Colon (tissue), 2 donors: ENCODE results near the gene LSM12.
"Not testable (repeated sequence)": the region's sequence is repeated elsewhere in the genome, so short reads cannot be mapped to it uniquely, and the experiment has no call there.

ENCODE experiments used
- FAIRE-seq: peaks from 2 replicates; lab custom pipeline; 2012; peaks lifted over from hg19 to GRCh38; lab: Jason Lieb, UNC
- donor health status: control.
- donor health status: control.

Gene LSM12

DNA sequence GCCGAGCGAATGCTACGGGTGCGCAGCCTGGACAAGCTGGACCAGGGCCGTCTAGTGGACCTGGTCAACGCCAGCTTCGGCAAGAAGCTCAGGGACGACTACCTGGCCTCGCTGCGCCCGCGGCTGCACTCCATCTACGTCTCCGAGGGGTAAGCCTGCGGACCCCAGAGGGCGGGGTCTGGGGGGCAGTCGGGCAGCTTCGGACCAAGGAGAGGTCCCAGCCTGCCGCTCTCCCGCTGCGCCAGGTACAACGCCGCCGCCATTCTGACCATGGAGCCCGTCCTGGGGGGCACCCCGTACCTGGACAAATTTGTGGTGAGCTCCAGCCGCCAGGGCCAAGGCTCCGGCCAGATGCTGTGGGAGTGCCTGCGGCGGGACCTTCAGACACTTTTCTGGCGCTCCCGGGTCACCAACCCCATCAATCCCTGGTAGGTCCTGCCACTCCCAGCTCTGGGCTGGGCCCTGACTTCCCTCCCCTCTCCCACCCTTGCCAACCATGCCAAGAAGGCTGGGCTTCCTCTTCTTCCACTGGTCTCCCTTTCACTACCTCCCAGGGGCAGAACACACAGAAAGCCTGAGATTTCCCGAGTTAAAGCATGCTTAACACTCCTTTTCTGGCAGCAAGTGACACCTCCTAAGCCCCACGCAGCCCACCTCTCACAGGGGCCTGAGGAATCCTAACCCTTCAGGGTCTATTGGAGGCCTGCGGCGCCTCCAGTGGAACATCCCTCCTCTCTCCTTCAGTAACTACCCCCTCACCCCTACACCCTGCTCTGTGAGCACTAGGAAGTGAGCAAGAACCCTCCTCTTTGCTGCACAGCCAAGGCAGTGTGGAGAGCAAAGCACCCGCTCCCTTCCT lies 58.9 kb downstream of the LSM12 start:
- FAIRE-seq: no peak

DNA sequence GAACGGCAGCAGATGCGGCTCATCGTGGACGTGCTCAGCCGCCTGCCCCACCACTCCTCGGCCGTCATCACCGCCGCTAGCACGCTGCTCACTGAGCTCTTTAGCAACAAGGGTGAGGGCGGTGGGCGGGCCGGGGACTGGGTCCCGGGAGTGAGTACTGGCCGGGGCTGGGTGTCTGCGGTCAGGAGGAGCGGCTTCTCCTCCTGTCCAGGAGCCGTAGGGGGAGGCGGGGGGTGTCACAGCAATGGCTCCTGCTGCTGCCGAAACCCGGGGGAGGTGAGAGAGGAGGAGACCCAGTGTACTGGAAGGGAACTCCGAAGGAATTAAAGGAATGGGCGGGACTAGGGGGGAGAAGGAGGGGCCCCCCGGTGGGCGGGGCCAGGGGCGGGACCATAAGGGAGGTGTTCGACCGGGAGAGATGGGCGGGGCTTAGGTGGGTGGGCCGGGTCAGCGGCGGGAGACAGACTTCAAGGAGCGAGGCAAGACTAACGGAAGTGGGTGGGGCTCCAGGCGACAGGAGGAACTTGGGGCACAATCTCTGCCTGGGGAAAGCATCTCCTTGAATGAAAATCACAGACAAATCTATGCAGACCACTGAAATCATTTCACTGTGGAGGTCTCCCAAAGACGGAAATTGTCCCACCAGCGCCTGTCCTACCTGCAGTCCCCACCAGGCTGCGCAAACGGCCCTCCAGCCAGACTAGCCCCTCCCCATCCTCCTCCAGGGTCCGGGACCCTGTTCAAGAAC lies 59.7 kb downstream of the LSM12 start:
- FAIRE-seq: no peak

DNA sequence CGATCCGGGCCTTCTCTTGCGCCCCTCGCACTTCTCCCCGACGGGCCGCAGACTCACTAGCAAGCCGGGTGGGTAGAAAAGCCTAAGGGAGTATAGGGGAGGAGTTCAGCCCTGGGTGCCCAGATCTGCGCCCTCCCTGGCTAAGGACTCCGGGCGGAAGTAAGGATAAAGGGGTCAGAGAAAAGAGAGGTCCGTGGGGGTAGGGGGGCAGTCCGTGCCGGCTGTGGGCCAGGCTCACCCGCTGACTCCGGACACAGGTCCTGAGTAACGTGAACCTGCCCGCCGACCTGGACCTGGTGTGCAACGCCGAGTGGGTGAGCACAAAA lies 60.2 kb downstream of the LSM12 start:
- FAIRE-seq: no peak

DNA sequence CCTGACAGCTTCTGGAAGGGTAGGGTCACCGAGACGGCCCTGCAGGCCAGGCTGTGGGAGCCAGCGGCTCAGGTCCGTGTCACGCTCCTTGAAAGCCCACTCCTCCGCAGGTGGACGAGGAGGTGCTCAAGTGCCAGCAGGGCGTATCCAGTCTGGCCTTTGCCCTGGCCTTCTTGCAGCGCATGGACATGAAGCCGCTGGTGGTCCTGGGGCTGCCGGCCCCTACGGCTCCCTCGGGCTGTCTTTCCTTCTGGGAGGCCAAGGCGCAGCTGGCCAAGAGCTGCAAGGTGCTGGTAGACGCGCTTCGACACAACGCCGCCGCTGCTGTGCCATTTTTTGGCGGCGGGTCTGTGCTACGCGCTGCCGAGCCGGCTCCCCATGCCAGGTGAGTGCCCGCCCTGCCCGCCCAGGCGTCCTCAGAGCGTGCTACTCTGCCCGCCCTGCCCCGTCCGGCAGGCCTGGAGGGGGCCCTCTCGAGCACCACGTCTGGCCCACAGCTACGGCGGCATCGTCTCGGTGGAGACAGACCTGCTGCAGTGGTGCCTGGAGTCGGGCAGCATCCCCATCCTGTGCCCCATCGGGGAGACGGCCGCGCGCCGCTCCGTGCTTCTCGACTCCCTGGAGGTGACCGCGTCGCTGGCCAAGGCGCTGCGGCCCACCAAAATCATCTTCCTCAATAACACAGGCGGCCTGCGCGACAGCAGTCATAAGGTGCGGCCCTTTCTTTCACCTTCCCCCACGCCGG lies 60.8 kb downstream of the LSM12 start:
- no peak for FAIRE-seq

DNA sequence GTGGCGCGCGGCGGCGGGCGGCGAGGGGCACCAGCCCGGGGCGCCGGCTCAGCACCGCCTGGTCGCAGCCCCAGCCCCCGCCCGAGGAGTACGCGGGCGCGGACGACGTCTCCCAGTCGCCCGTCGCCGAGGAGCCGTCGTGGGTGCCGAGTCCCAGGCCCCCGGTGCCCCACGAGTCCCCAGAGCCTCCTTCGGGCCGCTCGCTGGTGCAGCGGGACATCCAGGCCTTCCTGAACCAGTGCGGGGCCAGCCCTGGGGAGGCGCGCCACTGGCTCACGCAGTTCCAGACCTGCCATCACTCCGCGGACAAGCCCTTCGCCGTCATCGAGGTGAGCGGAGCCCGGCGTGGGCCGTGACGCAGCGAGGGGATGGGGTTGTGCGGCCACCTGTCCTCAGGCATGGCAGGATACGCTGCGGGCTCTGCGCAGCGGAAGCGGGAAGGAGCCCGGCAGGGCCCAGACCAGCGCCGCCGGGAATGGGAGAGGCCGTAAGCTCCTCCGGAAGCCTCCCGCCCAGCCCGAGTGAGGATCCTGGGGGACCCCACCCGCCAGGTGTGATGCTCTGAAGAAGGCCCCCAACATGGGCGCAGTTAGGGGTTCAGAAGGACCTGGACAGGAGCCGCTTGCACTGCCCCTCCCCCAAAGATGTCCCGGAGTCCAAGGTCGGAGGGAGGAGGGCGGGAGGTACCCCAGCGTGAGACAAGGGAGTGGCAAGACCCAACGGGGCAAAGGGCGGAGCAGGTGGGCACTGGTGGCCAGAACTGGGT lies 61.5 kb downstream of the LSM12 start:
- no peak for FAIRE-seq

DNA sequence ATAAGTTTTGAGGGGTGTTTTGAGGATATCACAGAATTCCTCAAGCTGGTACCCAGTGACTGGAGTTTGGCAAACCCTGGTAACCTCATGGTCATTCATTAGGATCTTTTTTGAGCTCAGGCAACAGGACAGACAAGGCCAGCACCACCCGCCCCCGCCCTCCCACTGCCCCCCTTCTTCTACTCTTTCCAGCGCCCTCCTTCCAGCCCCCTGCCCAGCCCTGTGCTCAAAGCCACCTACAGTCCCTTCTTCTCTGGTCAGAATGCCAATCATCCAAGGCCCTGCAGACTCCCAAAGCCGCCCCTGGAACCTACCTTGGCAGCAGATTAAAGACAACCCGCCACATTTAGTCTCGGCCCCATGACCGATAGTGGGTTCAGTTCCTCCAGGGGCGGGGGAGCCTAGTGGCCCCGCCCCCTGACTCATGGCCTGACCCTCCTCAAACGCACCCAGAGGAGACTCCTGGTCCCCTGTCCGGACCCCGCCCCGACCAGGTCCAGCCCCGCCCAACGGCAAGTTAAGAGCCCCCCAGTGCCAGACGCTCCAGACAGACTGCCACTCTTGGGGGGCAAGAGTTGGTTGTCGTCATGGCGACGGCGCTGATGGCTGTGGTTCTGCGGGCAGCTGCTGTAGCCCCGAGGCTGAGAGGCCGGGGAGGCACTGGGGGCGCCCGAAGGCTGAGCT lies 62.3 kb downstream of the LSM12 start, which contains the start of gene NAGS:
TSS of gene NAGS (plus strand) at position 546 of the 684 bp plus-strand sequence. CDS start at position 588, 42 bp downstream.
- FAIRE-seq: no peak

DNA sequence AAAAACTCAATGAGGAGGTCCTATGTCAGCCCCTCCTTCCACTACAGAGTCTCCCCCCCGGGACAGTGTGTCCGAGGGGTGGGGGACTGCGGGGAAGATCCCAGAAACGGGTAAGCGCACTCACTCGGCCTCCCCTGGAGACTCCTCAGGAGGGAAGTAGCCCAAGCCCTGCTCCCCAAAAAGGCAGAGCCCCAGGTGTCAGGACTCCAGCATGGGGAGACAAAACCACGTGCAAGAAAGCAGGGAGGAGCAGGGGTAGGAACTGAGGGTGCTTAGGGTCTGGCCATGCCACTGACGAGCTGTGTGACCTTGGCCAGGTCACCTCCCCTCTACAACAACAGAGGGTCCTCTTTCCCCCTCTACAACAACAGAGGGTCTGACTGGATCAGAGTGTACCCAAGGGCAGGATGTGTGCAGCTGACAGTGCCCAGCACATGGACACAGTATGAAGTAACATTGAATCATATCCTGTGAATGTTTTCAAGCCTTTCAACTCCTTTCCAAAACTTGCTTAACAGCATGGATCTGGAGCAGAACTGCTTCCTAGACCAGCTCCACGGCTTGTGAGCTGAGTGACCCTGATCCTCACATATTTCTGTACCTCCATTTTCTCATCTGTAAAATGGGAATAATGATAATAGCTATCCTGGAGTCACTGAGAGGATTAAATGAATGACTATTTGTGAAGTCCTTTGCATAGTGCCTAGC lies 64.2 kb downstream of the LSM12 start:
- FAIRE-seq: no peak

DNA sequence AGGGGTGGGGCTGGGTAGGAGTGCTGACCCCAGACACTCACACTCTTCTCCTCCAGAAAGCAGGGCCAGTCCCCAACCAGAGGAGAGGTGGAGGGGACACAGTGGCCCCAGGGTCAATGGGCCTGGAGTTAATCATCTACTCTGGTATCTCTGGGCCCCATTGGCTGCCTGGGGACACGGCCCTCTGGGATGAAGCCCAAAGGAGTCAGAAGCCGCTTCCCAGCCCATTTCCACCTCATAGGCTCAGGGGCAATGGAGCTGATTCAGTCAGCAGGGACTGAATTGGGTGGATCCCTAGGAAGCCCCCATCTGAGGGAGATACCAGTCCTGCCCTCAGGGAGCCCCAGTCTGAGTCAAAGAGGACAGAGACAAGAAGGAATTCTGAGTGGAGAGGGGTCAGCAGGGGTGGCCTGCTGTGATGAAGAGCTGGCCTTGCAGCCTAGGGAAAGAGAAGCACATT lies 65.0 kb downstream of the LSM12 start:
- FAIRE-seq: no peak

DNA sequence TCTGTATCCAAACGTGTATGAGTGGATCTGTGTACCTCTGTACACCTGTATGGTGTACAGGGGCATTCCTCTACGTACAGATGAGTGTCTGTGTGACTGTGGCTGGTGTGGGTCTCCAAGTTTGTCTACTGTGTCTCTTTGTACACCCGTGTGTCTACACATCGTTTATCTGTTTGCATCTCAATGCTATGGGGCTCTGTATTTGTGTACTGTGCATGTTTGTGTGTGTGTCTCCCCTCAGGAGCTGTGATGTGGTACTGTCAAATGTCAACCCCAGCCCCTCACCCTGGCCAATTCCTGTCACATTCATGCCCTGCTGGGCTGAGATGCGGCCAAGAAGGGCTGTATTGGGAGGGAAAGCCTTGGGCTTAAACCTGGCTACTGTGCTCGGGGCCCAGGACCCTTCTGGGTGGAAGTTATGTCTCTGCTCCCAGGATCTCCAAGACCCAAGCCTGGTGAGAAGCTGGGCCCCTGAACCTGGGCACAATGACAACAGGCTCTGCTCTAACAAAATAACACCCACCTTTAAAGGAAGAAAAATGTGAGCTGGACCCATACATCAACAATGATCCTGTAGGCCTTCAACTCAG lies 65.5 kb downstream of the LSM12 start:
- FAIRE-seq: no peak

DNA sequence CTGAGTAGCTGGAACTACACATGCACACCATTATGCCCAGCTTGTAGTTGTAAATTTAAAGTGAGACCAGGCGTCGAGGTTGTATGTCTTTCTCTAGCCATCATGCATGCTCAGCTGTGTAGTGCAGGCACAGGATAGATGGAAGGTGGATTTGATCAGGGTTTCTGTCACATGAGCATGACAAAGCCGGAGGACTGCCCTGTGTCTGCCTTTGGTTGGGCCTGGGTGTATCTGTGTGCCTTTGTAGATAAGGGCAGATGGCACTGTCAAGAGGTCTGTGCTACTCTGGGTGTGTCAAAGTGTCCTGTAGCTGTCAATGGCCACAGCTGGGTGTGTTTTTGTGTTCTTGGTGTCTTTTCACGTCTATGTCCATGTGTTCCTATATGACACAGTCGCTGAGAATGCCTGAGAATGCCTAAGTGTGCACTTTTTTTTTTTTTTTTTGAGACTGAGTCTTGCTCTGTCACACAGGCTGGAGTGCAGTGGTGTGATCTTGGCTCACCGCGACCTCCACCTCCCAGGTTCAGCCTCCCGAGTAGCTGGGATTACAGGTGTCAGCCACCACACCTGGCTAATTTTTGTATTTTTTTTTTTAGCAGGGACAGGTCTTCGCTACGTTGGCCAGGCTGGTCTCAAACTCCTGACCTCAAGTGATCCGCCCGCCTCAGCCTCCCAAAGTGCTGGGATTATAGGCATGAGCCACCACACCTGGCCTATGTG lies 66.2 kb downstream of the LSM12 start:
- FAIRE-seq: no peak

DNA sequence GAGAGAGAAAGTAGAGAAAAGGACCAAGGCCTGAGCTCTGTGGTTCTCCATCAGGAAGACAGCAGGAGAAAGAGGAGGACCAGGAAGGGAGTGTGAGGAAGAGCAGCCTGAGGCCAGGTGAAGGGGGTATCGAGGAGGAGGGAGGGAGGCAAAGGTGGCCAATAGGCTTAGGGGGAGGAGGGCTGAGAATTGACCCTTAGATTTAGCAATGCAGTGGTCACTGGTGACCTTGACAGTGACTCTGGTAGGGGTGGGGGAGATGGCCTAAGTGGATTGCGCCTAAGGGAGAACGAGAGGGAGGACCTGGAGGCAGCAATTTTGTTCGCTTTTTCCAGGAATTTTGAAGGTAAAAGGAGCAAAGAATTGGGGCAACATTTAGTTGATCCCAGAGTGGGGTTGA lies 67.4 kb downstream of the LSM12 start:
- FAIRE-seq: no peak

DNA sequence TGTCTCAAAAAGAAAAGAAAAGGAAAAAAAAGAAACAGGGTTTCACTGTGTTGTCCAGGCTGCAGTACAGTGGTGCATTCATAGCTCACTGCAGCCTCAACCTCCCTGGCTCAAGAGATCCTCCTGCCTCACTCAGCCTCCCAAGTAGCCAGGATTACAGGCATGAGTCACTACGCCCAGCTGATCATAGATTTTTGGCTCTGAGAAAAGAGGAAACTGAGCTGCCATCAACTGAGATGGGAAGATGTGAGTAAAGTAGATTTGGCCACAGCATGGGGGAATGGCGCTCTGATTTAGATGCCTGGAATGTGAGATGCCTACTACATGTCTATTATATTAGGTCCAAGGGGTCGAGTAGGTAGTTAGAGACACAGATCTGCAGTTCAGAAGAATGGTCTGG lies 67.9 kb downstream of the LSM12 start:
- no peak for FAIRE-seq

DNA sequence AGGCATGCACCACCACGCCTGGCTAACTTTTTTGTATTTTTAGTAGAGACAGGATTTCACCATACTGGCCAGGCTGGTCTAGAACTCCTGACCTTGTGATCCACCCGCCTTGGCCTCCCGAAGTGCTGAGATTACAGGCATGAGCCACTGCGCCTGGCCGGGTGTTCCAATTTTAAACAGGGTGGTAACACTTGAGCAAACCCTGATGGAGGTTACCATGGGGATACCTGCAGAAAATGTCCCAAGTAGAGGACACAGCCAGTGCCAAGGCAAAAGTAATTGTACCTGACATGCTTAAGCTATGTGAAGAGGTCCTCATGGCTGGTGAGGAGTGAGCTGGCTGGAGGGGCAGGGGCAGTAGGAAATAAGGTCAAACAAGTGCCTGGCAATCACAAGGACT lies 69.3 kb downstream of the LSM12 start:
- FAIRE-seq: not testable (repeated sequence)

DNA sequence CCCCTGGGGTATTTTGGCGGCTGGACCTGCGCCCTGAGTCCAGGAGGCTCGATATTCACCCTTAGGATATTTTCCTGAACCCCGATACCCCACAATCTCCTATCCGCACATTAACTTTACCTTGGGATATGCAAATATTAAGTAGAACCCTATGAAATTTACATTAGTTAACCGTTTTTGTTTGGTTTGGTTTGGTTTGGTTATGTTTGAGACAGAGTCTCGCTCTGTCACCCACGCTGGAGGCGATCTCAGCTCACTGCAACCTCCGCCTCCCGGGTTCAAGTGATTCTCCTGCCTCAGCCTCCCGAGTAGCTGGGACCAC lies 71.4 kb downstream of the LSM12 start:
- no peak for FAIRE-seq

DNA sequence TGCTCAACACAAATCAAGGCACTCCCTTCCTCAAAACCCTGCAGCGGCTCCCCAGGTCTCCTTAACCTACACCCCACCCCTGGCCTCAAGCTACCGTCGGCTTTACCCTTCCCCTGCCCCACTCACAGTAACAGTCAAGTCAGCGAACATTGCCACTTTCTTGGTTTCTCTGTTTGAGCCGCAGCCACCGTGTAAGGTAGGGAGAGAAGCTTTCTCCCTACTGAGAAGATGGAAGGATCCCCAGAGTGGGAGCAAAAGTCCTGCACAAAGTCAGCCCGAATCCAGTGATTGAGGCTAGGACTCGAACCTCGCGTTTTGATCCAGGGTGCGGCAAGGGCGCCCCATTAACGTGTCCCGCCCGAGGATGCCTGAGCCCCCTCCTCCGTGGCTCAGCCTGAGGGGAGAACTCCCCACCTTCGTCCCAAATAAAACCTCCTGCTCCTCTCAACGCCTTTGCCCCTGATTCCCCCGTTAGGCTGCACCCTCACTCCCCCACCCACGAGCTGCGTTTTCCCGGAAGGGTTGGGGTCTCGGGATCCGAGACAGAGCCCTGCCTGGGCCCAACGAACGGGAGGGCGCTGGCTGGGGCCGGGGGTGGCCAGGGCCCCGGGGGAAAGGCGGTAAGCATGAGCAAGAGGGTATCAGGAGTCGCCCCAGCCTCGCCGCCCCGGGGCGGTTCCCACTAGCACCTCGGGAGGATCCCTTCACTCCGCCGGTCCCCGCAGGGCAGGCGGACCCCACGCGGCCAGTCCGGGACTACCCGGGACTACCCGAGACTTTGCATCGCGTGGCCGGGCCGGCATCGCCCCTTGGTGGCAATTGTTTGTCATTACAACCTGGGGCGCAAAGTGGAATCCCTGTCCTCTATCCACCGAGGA lies 72.0 kb downstream of the LSM12 start:
- no peak for FAIRE-seq

DNA sequence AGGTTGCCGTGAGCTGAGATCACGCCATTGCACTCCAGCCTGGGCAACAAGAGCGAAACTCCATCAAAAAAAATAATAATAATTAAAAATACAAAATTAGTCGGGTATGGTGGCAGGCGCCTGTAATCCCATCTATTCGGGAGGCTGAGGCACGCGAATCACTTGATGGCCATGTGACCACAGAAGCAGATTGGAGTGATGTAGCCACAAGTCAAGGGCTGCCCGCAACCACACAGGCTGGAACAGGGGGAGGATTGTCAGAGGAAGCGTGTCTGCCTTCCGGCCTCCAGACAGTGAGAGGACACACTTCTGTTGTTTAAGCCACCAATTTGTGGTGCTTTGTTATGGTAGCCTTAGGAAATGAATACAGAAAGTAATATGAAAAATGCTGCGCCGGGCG lies 73.8 kb downstream of the LSM12 start:
- FAIRE-seq: no peak

DNA sequence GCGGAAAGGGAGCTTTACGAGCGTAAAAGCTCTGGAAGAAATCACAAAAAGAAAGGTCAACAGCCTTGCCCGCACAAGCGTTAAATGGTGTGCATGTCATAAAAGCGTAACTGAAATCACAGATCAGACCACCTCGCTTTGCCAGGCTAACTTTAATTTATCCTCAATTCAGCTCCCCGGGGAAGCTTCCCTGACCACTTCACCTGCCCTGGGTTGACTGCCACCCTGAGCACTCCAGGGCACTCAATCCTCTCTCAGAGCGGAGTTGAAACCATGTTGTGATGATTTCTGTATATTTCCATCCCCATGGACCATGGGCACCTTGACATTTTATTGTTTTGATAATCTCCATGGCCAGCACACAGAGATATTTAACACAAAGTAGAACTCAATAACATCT lies 78.2 kb downstream of the LSM12 start:
- FAIRE-seq: no peak

DNA sequence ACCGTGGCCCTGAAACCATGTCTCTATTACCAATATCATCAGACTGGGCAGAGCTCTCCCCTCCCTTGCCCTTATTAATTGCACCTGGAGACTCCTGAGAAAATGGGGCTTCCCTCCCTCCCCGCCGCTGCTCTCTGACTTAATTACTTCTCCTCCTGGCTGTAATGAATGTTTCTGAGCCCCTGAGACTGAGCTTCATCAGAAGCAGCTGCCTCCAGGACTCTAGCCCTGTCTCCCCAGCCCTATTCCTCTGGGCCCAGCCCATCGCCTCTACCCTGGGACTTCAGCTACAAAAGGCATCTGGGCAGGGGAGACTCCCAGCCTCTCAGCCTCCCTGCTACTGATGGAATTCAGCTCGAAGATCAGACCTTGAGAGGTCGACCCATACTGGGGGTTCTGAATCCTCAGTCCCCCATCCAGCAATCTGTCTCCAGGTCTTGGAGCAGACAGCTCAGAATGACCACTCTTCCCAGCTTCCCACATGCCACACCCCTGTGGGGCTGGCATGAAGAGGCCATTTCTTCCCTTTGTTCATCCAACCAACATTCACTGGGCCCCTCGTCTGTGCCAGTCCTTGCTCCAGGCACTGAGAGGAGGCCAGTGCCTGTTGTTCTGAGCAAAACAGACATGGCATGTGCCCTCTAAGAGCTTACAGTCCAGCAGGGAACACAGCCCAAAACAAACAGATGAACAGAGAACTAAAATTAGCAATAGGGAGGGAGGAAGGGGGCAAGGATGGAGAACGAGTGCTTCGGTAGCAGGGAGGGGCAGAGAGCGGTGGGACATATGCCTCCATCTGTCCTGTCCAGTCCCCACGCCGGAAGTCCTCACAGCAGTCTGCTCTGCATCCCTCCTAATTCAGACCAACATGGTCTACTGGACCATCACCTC lies 79.1 kb downstream of the LSM12 start:
- FAIRE-seq: no peak
